Upper lobe of left lung (tissue), 6 donors: ENCODE results near the gene RNF150. TPM values are rescaled to one million over a fixed set of nuclear protein-coding genes. Genes with fewer than 3 reads are reported as not detected.
"Not testable (repeated sequence)": the region's sequence is repeated elsewhere in the genome, so short reads cannot be mapped to it uniquely, and the experiment has no call there.

ENCODE experiments used
- ATAC-seq, 2 donors: fragments of 200-7000 bp; cut with Tn5 transposase; one replicate each; pipeline ENCODE4 v1.9.1; 2022; ENCODE audit warnings: mild to moderate bottlenecking in 2 of 2, moderate library complexity in 2 of 2; ENCODE audit not compliant: low FRiP score in 2 of 2
- DNase-seq, 2 donors: peaks; one replicate each; pipeline ENCODE4 v3.0.0-alpha.2; 2019 to 2020
- H3K27ac ChIP-seq, 4 donors: fragments of 200-600 bp; sonication (generic); one replicate each; pipeline ENCODE4 v1.5.1; 2016 to 2019
- H3K27me3 ChIP-seq, 4 donors: fragments of 200-600 bp; sonication (generic); one replicate each; pipeline ENCODE4 v1.5.1; 2017 to 2019
- H3K36me3 ChIP-seq, 4 donors: fragments of 200-600 bp; sonication (generic); one replicate each; pipeline ENCODE4 v1.5.1; 2016 to 2019
- H3K4me1 ChIP-seq, 4 donors: fragments of 200-600 bp; sonication (generic); one replicate each; pipeline ENCODE4 v1.5.1; 2018 to 2019
- H3K4me3 ChIP-seq, 4 donors: fragments of 200-600 bp; sonication (generic); one replicate each; pipeline ENCODE4 v1.5.1; 2017 to 2019; ENCODE audit warnings: mild to moderate bottlenecking in 2 of 4, moderate library complexity in 1 of 4
- H3K9me3 ChIP-seq, 4 donors: fragments of 200-600 bp; sonication (generic); one replicate each; pipeline ENCODE4 v1.5.1; 2018 to 2019
- CTCF ChIP-seq, 6 experiments: fragments of 450-650 bp in 4 of 6; fragments of 200-600 bp in 2 of 6; sonication (generic) in 2 of 6; IDR thresholded peaks; one replicate each; pipeline ENCODE4 v1.5.1; 2016 to 2019; ENCODE audit warnings: antibody characterized with exemption in 6 of 6
- EP300 ChIP-seq, 4 donors: sonication (generic); formaldehyde crosslinking; IDR thresholded peaks; one replicate each; pipeline ENCODE4 v1.5.1; 2017; ENCODE audit warnings: antibody characterized with exemption in 4 of 4, control low read depth in 2 of 4
- POLR2A ChIP-seq, 4 donors: fragments of 450-650 bp; IDR thresholded peaks; one replicate each; pipeline ENCODE4 v1.5.1; 2016 to 2017; ENCODE audit warnings: antibody characterized with exemption in 4 of 4, mild to moderate bottlenecking in 2 of 4
- POLR2AphosphoS5 ChIP-seq, 2 donors: sonication (generic); formaldehyde crosslinking; IDR thresholded peaks; one replicate each; pipeline ENCODE4 v1.5.1; 2017; ENCODE audit warnings: antibody characterized with exemption in 2 of 2
- WGBS, 2 donors: methylation state at CpG; one replicate each; pipeline ENCODE4 v1.1.5; 2017 to 2018; 5-methylcytosine and 5-hydroxymethylcytosine counted together
- total RNA-seq, 6 donors: library from RNA; depleted of rRNA in 4 of 6; stranded (reverse); fragments of >200 nt in 4 of 6; gene quantifications; one replicate each; pipeline versions ENCODE4 v1.1.0 to v1.2.1, GENCODE V29; 2016 to 2021
- donor health status: DM: no; HTN: no; CAD: no; lungs with moderate emphysema.
- donor health status: DM: no; HTN: yes; CAD: no; lungs with severe emphysema.

Gene RNF150
- total RNA-seq, 6 donors from 2014 or later = 0.46 to 2.1 (median 1.4) TPM

GRCh38 chr4:141174457-141174856, 41.2 kb upstream of the RNF150 start:
- 40 to 42% methylated on average over 1 of the region's 1 CpG for WGBS, 2 donors
- H3K9me3 ChIP-seq = no peaks in the 10 kb centered on the region
- TF ChIP-seq POLR2AphosphoS5 (IDR thresholded peaks at IDR 0.05) (no peak), CTCF (IDR thresholded peaks at IDR 0.05) (no peak), EP300 (IDR thresholded peaks at IDR 0.05) (no peak), POLR2A (IDR thresholded peaks at IDR 0.05) (no peak)
- H3K4me1 ChIP-seq = no peaks in the 10 kb centered on the region
- DNase-seq (no peak), ATAC-seq (no peak)
- no peak overlapping the region for H3K27ac ChIP-seq
- no peaks in the 10 kb centered on the region for H3K27me3 ChIP-seq
- no peak overlapping the region for H3K4me3 ChIP-seq
- H3K36me3 ChIP-seq = no peaks in the 10 kb centered on the region

GRCh38 chr4:141170671-141171070, 37.4 kb upstream of the RNF150 start:
- no peak for ATAC-seq
- no peak for DNase-seq
- TF ChIP-seq POLR2A (IDR thresholded peaks at IDR 0.05) (no peak), CTCF (IDR thresholded peaks at IDR 0.05) (no peak), EP300 (IDR thresholded peaks at IDR 0.05) (no peak)
- H3K4me3 ChIP-seq = no peak overlapping the region
- no peaks in the 10 kb centered on the region for H3K36me3 ChIP-seq
- no peak overlapping the region for H3K27ac ChIP-seq
- no peaks in the 10 kb centered on the region for H3K9me3 ChIP-seq
- no peaks in the 10 kb centered on the region for H3K27me3 ChIP-seq
- 70 to 74% methylated on average over 3 of the region's 3 CpGs for WGBS, 2 donors
- H3K4me1 ChIP-seq = no peaks in the 10 kb centered on the region

- TF ChIP-seq POLR2A (IDR thresholded peaks at IDR 0.05) = no peak
- no peak for TF ChIP-seq CTCF (IDR thresholded peaks at IDR 0.05)
- no peak for TF ChIP-seq POLR2AphosphoS5 (IDR thresholded peaks at IDR 0.05)
- no peak for TF ChIP-seq EP300 (IDR thresholded peaks at IDR 0.05)
- H3K4me1 ChIP-seq = no peaks in the 10 kb centered on the region
- ATAC-seq (no peak), DNase-seq (no peak)
- H3K9me3 ChIP-seq = no peaks in the 10 kb centered on the region
- no peak overlapping the region for H3K4me3 ChIP-seq
- no peaks in the 10 kb centered on the region for H3K27me3 ChIP-seq
- no peak overlapping the region for H3K27ac ChIP-seq
- no peaks in the 10 kb centered on the region for H3K36me3 ChIP-seq
Measured at GRCh38 chr4:141169391-141169790, 36.1 kb upstream of the RNF150 start.

- DNase-seq, H3K27me3 ChIP-seq, H3K4me3 ChIP-seq, H3K9me3 ChIP-seq, H3K4me1 ChIP-seq, ATAC-seq, H3K27ac ChIP-seq, H3K36me3 ChIP-seq: not testable (repeated sequence)
- 89 to 93% methylated on average over 5 of the region's 5 CpGs for WGBS, 2 donors
Measured at GRCh38 chr4:141165001-141165400, 31.7 kb upstream of the RNF150 start.

GRCh38 chr4:141159027-141159426, 25.8 kb upstream of the RNF150 start:
- Histone ChIP-seq H3K27ac (no peak overlapping the region), H3K27me3 (no peaks in the 10 kb centered on the region), H3K9me3 (no peaks in the 10 kb centered on the region), H3K36me3 (no peaks in the 10 kb centered on the region), H3K4me3 (no peak overlapping the region), H3K4me1 (peaks cover 0 to 6% (median 0%) of the 10 kb centered on the region in 4 donors)
- ATAC-seq (no peak), DNase-seq (no peak)
- 74 to 75% methylated on average over 1 of the region's 1 CpG for WGBS, 2 donors
- TF ChIP-seq POLR2A (IDR thresholded peaks at IDR 0.05) (no peak), POLR2AphosphoS5 (IDR thresholded peaks at IDR 0.05) (no peak), EP300 (IDR thresholded peaks at IDR 0.05) (no peak), CTCF (IDR thresholded peaks at IDR 0.05) (no peak)
